Heart left ventricle (tissue), 16 donors: ENCODE measurements around the gene NRSN2. TPM values are rescaled to one million over a fixed set of nuclear protein-coding genes. Genes with fewer than 3 reads are reported as not detected.

Source experiments
- ATAC-seq, 4 donors: fragments of 200-7000 bp; cut with Tn5 transposase; one replicate each; pipeline ENCODE4 v1.9.1; 2020 to 2022; ENCODE audit warnings: moderate library complexity in 4 of 4, mild to moderate bottlenecking in 3 of 4, moderate number of reproducible peaks in 1 of 4
- DNase-seq, 5 donors: peaks; one replicate each; pipeline ENCODE4 v3.0.0-alpha.2; 2020
- H3K27ac ChIP-seq, 12 donors: fragments of 200-600 bp; sonication (generic) in 4 of 12; one replicate each; pipeline versions ENCODE4 v1.5.0 to v1.8.0; 2016 to 2022; ENCODE audit warnings: mild to moderate bottlenecking in 2 of 12
- H3K27me3 ChIP-seq, 9 donors: fragments of 200-600 bp; sonication (generic) in 2 of 9; one replicate each; pipeline versions ENCODE4 v1.5.1 to v1.8.0; 2016 to 2022; ENCODE audit warnings: mild to moderate bottlenecking in 3 of 9
- H3K36me3 ChIP-seq, 9 donors: fragments of 200-600 bp; sonication (generic) in 2 of 9; one replicate each; pipeline versions ENCODE4 v1.5.0 to v1.8.0; 2018 to 2022; ENCODE audit warnings: mild to moderate bottlenecking in 2 of 9
- H3K4me1 ChIP-seq, 12 donors: fragments of 200-600 bp; sonication (generic) in 4 of 12; one replicate each; pipeline versions ENCODE4 v1.5.0 to v1.8.0; 2016 to 2022; ENCODE audit warnings: mild to moderate bottlenecking in 3 of 12
- H3K4me3 ChIP-seq, 12 donors: fragments of 200-600 bp; sonication (generic) in 4 of 12; one replicate each; pipeline versions ENCODE4 v1.5.0 to v1.8.0; 2017 to 2022; ENCODE audit warnings: mild to moderate bottlenecking in 9 of 12, moderate library complexity in 4 of 12
- H3K9me3 ChIP-seq, 12 donors: fragments of 200-600 bp; sonication (generic) in 4 of 12; one replicate each; pipeline versions ENCODE4 v1.5.0 to v1.8.0; 2016 to 2022; ENCODE audit warnings: mild to moderate bottlenecking in 1 of 12
- POLR2A ChIP-seq, 2 donors: fragments of 450-650 bp; IDR thresholded peaks; one replicate each; pipeline ENCODE4 v1.6.1; 2017; ENCODE audit warnings: antibody characterized with exemption in 2 of 2, mild to moderate bottlenecking in 2 of 2, moderate library complexity in 2 of 2
- WGBS, 4 donors: extraction: QIAGEN DNeasy Blood & Tissue Kit in 2 of 4; methylation state at CpG; one replicate each; pipeline versions ENCODE4 v1.1.5 to v1.1.7; 2013 to 2018; 5-methylcytosine and 5-hydroxymethylcytosine counted together
- intact Hi-C, 10 donors: fragments of 100-400 bp; cut with DNase I; formaldehyde crosslinking; loops; one replicate each; pipeline versions ENCODE4 v1.11.1 to v1.14.2; 2022
- polyA plus RNA-seq, 2 donors: library from polyadenylated mRNA; stranded (reverse); fragments of 200-250 nt; gene quantifications; one replicate each; pipeline ENCODE4 v1.2.3, GENCODE V29; 2013
- total RNA-seq, 9 donors: library from RNA; depleted of rRNA in 2 of 9; stranded (reverse); fragments of >200 nt in 2 of 9; fragmentation: NEBNext Ultra II Directional in 3 of 9; extraction: Animal tissue kit (Norgen Biotek cat#: 25700) in 3 of 9; gene quantifications; one replicate each; pipeline versions ENCODE4 v1.1.0 to v1.2.4, GENCODE V29; 2016 to 2023
- TF ChIP-seq, protein P1 (sequence below), 12 donors: fragments of 200-600 bp; sonication (generic) in 4 of 12; IDR thresholded peaks; one replicate each; pipeline versions ENCODE4 v1.5.0 to v1.8.0; 2018 to 2022; ENCODE audit warnings: antibody characterized with exemption in 12 of 12, mild to moderate bottlenecking in 5 of 12
- donor health status: ischemic (EF 13 %, LVEDD 7.1; RV severe dilation, severe dysfunction).
- donor health status: healthy with polysubstance abuse.
- donor health status: DM: no; HTN: yes; CAD: no.
- donor health status: DM: no; HTN: no; CAD: no.
- donor health status: ischemic (EF 25% LVEDD 6.9; RV normal size, moderate dysfunction).
- donor health status: ischemic (EF 25% LVEDD 5.7; RV mildly dilated, moderate dysfunction).
- donor health status: healthy.
- donor health status: DM: yes; HTN: yes; CAD: no.
- donor health status: ischemic (EF 35%, LVEDD 5.7; RV mildly dilated, moderate dysfunction).
- donor health status: nonischemic (EF 11% LVEDD 7.7; RV severe dilation, severe dysfunction).
- donor health status: DM: yes; HTN: yes; CAD: no.
- donor health status: PGD.
- donor health status: ischemic (EF 29% LVEDD 5.4; RV normal size, mild dysfunction).
- donor health status: nonischemic (EF 23%, LVEDD 6.1; RV moderate dilation, normal function).

Gene NRSN2
- total and polyA plus RNA-seq, 11 donors, result 13.8 to 49.5 (median 28.1) TPM

DNA sequence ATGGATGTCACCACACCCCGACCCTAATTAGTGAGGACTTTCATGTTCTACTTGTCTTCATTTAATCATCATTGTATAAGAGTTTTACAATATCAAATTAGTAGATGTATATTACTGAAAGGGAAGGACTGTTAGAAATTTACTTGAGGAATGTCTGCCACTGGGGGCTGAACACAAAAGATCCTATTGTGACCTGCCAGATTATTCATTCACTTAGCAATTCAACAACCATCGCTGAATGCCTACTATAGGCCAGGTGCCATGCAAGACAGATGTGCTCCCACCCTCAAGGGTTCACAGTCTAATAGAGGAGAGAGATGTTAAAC, 53.2 kb downstream of the NRSN2 start:
- Histone ChIP-seq H3K36me3 (peaks cover 0 to 25% (median 0%) of the 10 kb centered on the region in 9 donors), H3K27ac (no peak overlapping the region), H3K4me3 (no peak overlapping the region), H3K27me3 (no peaks in the 10 kb centered on the region), H3K4me1 (no peaks in the 10 kb centered on the region), H3K9me3 (peaks cover 0 to 4% (median 0%) of the 10 kb centered on the region in 12 donors)
- no peak for ATAC-seq
- intact Hi-C loops, result loop anchor here in 1 of 10 donors (10.0 kb wide), 1 partner anchor 75 kb away; no protein-coding TSS in a partner anchor
- DNase-seq, result no peak
- 43 to 72% (median 66%) methylated on average over 2 of the region's 2 CpGs for WGBS, 4 donors
- TF ChIP-seq POLR2A (IDR thresholded peaks at IDR 0.05), result no peak
- TF ChIP-seq, protein P1, sequence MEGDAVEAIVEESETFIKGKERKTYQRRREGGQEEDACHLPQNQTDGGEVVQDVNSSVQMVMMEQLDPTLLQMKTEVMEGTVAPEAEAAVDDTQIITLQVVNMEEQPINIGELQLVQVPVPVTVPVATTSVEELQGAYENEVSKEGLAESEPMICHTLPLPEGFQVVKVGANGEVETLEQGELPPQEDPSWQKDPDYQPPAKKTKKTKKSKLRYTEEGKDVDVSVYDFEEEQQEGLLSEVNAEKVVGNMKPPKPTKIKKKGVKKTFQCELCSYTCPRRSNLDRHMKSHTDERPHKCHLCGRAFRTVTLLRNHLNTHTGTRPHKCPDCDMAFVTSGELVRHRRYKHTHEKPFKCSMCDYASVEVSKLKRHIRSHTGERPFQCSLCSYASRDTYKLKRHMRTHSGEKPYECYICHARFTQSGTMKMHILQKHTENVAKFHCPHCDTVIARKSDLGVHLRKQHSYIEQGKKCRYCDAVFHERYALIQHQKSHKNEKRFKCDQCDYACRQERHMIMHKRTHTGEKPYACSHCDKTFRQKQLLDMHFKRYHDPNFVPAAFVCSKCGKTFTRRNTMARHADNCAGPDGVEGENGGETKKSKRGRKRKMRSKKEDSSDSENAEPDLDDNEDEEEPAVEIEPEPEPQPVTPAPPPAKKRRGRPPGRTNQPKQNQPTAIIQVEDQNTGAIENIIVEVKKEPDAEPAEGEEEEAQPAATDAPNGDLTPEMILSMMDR (IDR thresholded peaks at IDR 0.05), result no peak

DNA sequence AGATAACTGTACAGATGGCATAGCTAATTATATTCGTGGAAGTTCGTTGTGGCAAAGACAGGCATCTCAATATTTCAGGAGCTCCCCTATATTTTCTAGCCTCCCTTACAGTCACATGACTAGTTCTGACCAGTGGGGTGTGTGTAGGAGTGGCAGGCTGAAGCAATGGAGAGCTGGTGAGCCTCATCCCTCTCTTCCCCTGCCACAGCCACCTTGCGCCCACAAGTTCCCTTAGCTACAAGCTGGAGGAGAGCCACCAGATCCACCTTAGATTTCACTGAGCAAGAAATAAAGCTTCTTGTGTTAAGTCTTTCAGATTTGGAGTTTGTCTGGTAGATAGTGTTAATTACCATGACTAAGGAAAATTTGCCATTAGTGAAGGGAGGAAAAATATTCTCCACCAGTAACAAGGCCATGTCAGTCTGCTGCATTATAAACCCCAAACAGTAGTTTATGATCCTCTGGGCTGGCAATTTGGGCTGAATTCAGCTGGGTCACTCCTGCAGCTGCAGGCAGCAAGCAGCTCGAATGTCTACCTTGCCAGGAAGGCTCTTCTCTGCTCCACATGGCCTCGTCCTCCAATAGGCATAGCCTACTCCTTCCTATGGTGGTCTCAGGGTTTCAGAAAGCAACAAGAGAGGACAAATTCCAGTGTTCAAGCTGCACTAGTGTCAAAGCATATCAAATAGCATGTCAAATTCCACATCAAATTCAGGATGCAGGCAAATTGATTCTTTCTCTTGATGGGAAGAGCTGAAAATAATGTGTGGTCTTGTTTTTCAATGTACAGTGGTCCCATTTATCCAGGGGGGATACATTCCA, 53.8 kb downstream of the NRSN2 start:
- WGBS, 4 donors, result 70 to 88% (median 77%) methylated on average over 5 of the region's 5 CpGs
- Histone ChIP-seq H3K4me1 (no peaks in the 10 kb centered on the region), H3K4me3 (no peak overlapping the region), H3K27ac (no peak overlapping the region), H3K36me3 (peaks cover 0 to 24% (median 0%) of the 10 kb centered on the region in 9 donors), H3K9me3 (peaks cover 0 to 4% (median 0%) of the 10 kb centered on the region in 12 donors), H3K27me3 (no peaks in the 10 kb centered on the region)
- intact Hi-C loops, result loop anchor here in 1 of 10 donors (10.0 kb wide), 1 partner anchor 74 kb away; no protein-coding TSS in a partner anchor
- DNase-seq (no peak), ATAC-seq (no peak)
- TF ChIP-seq POLR2A (IDR thresholded peaks at IDR 0.05), result no peak
- TF ChIP-seq, protein P1 (IDR thresholded peaks at IDR 0.05), result no peak

DNA sequence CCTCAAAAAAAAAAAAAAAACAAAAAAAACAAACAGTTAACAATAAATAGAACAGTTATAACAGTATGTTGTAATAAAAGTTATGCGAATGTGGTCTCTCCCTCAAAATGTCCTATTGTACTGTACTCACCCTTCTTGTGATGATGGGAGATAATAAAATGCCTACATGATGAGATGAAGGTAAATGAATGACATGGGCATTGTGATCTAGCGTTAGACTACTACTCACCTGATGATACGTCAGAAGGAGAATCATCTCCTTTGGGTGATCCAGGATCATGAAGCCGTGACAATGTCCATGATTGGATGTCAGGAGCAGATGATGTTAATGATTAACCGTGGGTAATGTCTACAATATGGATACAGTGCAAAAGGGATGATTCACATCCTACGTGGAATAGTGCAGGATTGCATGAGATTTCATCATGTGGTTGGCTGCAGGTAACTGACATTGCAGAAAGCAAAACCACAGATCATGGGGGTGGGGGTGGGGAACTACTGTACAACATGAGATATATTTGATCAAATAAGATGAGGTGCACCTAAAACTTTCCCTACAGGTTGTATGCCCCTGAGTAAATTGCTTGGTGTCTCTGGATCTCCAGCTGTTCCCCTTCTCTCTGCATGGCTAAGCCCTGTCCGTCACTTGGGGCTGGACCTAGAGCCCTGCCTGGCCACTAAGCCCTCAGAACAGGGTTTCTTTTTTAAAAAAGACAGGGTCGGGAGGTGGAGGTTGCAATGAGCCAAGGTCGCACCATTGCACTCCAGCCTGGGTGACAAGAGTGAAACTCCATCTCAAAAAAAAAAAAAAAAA, 55.0 kb downstream of the NRSN2 start:
- H3K36me3 ChIP-seq, result peaks cover 0 to 13% (median 0%) of the 10 kb centered on the region in 9 donors
- TF ChIP-seq, protein P1 (IDR thresholded peaks at IDR 0.05), result no peak
- TF ChIP-seq POLR2A (IDR thresholded peaks at IDR 0.05), result no peak
- WGBS, 4 donors, result 83 to 91% (median 88%) methylated on average over 9 of the region's 9 CpGs
- H3K4me1 ChIP-seq, result peaks cover 0 to 3% (median under 1%) of the 10 kb centered on the region in 12 donors
- intact Hi-C loops, result loop anchor here in 1 of 10 donors (10.0 kb wide), 1 partner anchor 73 kb away; no protein-coding TSS in a partner anchor
- DNase-seq (no peak), ATAC-seq (no peak)
- no peak overlapping the region for H3K27ac ChIP-seq
- H3K27me3 ChIP-seq, result no peaks in the 10 kb centered on the region
- H3K4me3 ChIP-seq, result no peak overlapping the region
- H3K9me3 ChIP-seq, result peaks cover 0 to 4% (median 0%) of the 10 kb centered on the region in 12 donors

DNA sequence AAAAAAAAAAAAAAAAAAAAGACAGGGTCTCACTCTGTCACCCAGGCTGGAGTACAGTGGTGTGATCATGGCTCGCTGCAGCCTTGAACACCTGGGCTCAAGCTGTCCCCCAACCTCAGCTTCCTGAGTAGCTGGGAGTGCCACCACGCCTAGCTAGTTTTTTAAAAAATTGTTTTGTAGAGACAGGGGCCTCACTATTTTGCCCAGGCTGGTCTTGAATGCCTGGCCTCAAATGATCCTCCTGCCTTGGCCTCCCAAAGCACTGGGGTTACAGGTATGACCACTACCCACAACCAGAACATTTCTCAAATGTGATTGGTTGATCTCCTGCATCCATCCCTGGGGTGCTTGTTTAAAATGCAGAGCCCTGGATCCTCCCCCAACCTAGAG, 55.6 kb downstream of the NRSN2 start:
- WGBS, 4 donors, result 83 to 94% (median 87%) methylated on average over 2 of the region's 2 CpGs
- TF ChIP-seq, protein P1 (IDR thresholded peaks at IDR 0.05), result no peak
- no peak for TF ChIP-seq POLR2A (IDR thresholded peaks at IDR 0.05)
- Histone ChIP-seq H3K27ac (no peak overlapping the region), H3K36me3 (peaks cover 0 to 7% (median 0%) of the 10 kb centered on the region in 9 donors), H3K27me3 (no peaks in the 10 kb centered on the region), H3K4me1 (peaks cover 0 to 9% (median 4%) of the 10 kb centered on the region in 12 donors), H3K9me3 (peaks cover 0 to 4% (median 0%) of the 10 kb centered on the region in 12 donors), H3K4me3 (no peak overlapping the region)
- no peak for ATAC-seq
- intact Hi-C loops, result loop anchor here in 1 of 10 donors (10.0 kb wide), 1 partner anchor 72 kb away; no protein-coding TSS in a partner anchor
- DNase-seq, result peak in 1 of 5 donors; percentile 1
